ENCODE measurements around the gene MAPK14. TPM values are rescaled to one million over a fixed set of nuclear protein-coding genes. Genes with fewer than 3 reads are reported as not detected.

The MAPK14 gene
- total and polyA plus RNA-seq, 4 donors = 16.9 to 82.7 (median 35.9) TPM

- Histone ChIP-seq H3K4me1 (ENCODE audit: control insufficient read depth in 4 of 4, insufficient read depth in 4 of 4, low read length in 3 of 4) (no peaks in the 10 kb centered on the region), H3K27ac (ENCODE audit: low read depth in 1 of 2, low read length in 2 of 2) (no peak overlapping the region), H3K4me3 (ENCODE audit: low read depth in 1 of 3, low read length in 3 of 3) (no peak overlapping the region), H3K9ac (ENCODE audit: low read depth in 1 of 2, low read length in 2 of 2) (no peak overlapping the region), H3K36me3 (ENCODE audit: control insufficient read depth in 4 of 4, insufficient read depth in 3 of 4, low read depth in 1 of 4, low read length in 3 of 4) (peaks cover 0 to 23% (median 5%) of the 10 kb centered on the region in 4 donors), H3K9me3 (ENCODE audit: control insufficient read depth in 4 of 4, low read length in 3 of 4) (no peaks in the 10 kb centered on the region), H3K27me3 (ENCODE audit: control insufficient read depth in 4 of 4, insufficient read depth in 4 of 4, low read length in 3 of 4) (no peaks in the 10 kb centered on the region)
- 97% methylated on average over 5 of the region's 5 CpGs for WGBS
- no peak for TF ChIP-seq RXRA (IDR thresholded peaks at IDR 0.05)
- TF ChIP-seq REST (IDR thresholded peaks at IDR 0.05) = no peak
- no peak for TF ChIP-seq ATF3 (IDR thresholded peaks at IDR 0.05)
- no peak for TF ChIP-seq ZBTB33 (IDR thresholded peaks at IDR 0.05)
- no peak for TF ChIP-seq HNF4G (IDR thresholded peaks at IDR 0.05)
- TF ChIP-seq EGR1 (IDR thresholded peaks at IDR 0.05; ENCODE audit: low read depth in 2 of 2) = no peak
- no peak for TF ChIP-seq YY1 (IDR thresholded peaks at IDR 0.05)
- TF ChIP-seq TAF1 (conservative IDR thresholded peaks at IDR 0.05) = no peak
- TF ChIP-seq RAD21 (IDR thresholded peaks at IDR 0.05) = no peak
- no peak for TF ChIP-seq JUND (IDR thresholded peaks at IDR 0.05)
- no peak for TF ChIP-seq CTCF (IDR thresholded peaks at IDR 0.05; ENCODE audit: low read depth, low read length, missing input control)
- no peak for TF ChIP-seq GABPA (IDR thresholded peaks at IDR 0.05 in 1 of 2, conservative IDR thresholded peaks at IDR 0.05 in 1 of 2)
- no peak for TF ChIP-seq SP1 (IDR thresholded peaks at IDR 0.05)
- no peak for TF ChIP-seq HNF4A (conservative IDR thresholded peaks at IDR 0.05)
- TF ChIP-seq MAX (IDR thresholded peaks at IDR 0.05) = no peak
- no peak for TF ChIP-seq FOXA1 (IDR thresholded peaks at IDR 0.05)
- no peak for TF ChIP-seq FOXA2 (IDR thresholded peaks at IDR 0.05)
- no peak for DNase-seq (ENCODE audit: low spot score)
Observed at GRCh38 chr6:36089048-36089447, 61.4 kb downstream of the MAPK14 start.
